Stimulated activated CD8-positive, alpha-beta memory T cell treated with anti-CD3 and anti-CD28 coated beads, Interleukin-7, amount 100 ng/mL, for 48 hours (primary cell): ENCODE data around the gene SDC4.

ENCODE experiments used
- DNase-seq, 2 donors: peaks; one replicate each; pipeline ENCODE4 v3.0.0-alpha.2; 2020; ENCODE audit warnings: low read depth in 1 of 2; ENCODE audit errors: extremely low read depth in 1 of 2

The SDC4 gene

DNA sequence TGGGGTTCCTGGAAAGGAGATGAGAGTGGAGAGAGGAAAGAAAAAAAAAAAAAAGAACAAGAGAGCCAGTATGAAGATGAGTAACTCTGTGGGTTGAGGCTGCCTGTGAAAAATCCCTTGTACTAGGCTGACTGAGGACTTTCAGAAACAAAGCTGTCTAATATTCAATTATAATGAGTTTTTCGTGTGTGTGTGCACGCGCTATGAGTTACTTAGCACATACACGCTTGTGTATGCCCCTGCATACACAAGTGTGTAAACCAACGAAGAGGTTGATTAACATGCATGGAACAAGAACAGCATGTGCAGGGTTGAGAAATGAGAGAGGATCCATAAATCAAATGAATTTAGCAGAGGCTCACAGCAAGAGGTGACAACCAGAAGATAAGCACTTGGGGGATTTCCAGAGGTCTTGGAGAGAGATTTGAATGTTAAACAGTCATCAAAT, 46.4 kb downstream of the SDC4 start:
- no peak for DNase-seq

- peak in 1 of 2 donors; percentile 53 for DNase-seq
These were observed 47.3 kb downstream of the SDC4 start for GRCh38 chr20:45300961-45301360.

- DNase-seq: no peak
These were observed 48.4 kb downstream of the SDC4 start for GRCh38 chr20:45299786-45300185.

DNA sequence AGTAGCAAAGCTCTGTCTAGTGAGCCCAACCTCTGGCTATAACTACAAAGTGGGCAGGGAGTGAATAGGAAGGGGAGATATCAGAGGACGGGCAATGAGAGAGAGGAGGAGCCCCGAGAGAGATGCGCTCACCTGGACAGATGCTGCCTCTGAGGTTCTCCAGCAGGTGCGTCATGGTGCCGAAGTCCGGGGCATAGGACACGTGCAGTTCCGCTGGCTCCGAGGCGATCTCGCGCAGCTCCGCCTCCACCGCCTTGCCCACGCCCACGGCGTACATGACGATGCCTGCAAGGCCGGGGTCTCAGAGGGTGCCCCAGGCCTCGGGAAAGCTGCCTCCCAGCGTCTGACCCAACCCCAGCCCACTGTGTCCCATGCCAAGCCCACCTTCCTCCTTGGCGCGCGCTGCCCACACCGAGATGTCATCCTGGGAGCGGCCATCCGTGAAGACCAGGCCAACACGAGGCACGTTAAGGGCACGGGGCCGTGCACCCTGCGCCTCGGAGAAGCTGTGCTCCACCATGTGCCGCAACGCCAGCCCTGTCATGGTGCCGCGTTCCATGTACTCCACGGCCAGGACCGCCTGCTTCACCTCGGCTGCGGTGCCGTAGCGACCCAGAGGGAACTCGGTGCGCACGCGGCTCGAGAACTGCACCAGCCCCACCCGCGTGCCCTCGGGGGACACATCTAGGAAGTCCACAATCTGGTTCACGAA, 50.3 kb downstream of the SDC4 start:
- no peak for DNase-seq

- no peak for DNase-seq
These were observed 53.6 kb downstream of the SDC4 start for GRCh38 chr20:45294659-45295058.

DNA sequence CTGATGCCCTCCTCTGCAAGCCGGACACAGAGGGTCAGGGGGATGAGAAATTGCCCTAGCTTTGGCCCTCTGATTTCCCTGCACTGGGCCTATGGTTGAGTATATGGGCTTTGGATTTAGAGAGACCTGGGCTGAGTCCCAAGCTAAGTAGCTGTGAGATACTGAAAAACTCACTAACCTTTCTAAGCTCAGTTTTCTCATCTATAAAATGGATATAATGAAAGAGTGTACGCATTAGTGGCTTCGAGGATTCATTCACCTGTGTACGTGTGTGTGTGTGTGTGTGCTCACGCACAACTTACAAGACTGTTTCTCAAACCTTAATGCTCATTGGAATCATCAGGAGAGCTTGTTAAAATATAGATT, 54.2 kb downstream of the SDC4 start:
- no peak for DNase-seq

DNA sequence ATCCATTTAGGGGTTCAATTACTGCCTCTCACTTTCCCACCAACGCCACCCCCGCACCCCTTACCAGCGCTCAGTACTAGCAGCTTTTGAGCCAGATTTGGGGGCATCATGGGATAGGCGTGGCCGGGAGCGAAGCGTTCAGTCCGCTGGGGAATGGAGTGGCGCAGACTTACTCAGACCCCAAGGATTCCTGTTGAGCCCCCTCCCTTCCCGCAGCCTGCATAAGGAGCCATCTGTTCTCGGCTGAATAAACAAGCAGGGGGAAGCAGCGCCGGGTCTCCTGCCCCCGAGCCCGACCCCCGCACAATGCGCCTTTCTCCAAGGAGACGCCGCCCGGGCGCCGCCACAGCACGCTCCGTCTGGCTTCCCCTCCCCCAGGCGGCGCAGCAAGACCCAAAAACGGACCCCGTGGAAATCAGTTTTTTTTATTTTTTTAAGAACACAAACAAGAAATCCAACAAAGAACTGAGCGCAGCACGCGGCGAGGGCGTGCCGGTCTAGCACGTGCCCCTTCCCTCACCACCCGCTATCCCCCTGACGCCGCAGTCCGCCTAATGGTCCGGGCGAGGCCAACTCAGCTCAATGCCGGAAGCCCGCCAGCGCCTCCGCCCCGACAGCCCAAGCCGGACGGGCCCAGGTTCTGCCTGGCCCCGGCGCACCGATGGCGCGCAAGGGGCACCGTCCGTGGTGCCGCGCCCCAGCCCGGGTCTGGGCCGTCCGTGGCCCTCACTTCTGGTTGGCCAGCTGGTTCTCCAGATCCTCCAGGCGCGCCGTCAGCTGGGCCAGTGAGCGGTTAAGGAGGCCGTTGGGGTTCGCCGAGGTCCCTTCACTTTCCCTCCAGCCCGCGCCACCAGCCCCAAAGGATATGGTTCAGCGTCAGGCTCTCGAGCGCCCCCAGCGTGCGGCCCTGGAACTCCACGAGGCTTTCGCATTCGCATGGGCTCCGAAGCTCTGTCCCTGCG, 54.9 kb downstream of the SDC4 start:
- DNase-seq: peak; percentile 61 to 67

DNA sequence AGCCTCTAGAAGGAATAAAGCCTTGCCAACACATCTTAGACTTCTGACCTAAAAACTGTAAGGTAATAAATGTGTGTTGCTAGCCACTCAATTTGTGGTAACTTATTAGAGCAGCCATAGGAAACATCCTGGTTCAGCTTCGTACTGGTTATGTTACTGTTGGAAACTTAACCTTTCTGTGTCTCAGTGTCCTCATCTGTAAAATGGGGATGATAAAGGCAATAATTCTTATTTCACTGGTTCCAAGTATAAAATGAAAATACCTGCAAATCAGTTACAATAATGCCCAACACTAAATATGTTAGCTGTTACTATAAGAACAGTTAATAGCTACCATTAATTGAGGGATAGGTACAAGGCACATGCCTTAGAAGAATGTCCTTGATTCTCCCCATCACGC, 55.9 kb downstream of the SDC4 start:
- DNase-seq: no peak

- no peak for DNase-seq
These were observed 56.7 kb downstream of the SDC4 start for GRCh38 chr20:45291526-45291925.

GRCh38 chr20:45290677-45291355, 57.4 kb downstream of the SDC4 start:
- DNase-seq: peak in 1 of 2 donors; percentile 40

GRCh38 chr20:45289942-45290676, 58.1 kb downstream of the SDC4 start:
- DNase-seq: no peak

DNA sequence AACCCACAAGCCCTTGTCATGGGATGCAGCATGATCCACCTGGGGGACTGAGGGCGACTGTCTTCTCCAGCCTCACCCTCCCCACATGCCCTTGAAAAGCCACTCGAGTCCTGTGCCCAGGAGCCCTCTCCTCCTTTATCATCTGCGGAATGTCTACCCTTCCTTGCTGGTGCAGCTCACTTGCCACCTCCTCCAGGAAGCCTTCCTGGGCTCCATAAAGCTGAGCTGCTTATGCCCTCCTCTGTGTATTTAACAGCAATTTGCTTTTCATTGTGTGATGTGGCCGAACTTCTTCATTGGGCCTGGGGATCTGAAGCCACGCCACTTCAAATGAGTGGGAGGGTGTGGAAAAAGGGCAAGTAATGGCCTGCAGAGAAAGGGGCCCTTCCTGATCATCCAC, 59.4 kb downstream of the SDC4 start:
- DNase-seq: no peak

DNA sequence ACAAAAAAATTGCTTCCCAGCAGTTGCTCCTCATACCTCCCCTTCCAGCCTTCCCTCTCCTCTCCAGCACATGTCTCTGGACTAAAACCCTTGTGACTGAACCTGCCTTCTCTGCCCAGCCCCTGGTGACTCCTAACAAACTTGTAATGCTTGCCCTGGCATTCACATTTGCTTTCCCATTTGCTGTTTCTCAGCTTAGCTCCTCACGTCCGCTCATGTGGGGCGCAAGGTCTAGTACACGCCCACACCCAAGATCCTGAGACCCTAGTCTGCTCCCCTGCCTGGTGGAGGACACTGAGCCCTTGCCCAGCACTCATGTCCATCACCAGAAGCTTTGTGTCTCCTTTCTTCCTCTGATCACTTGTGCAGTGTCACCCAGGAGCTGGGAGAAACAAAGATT, 59.8 kb downstream of the SDC4 start:
- DNase-seq: no peak

DNA sequence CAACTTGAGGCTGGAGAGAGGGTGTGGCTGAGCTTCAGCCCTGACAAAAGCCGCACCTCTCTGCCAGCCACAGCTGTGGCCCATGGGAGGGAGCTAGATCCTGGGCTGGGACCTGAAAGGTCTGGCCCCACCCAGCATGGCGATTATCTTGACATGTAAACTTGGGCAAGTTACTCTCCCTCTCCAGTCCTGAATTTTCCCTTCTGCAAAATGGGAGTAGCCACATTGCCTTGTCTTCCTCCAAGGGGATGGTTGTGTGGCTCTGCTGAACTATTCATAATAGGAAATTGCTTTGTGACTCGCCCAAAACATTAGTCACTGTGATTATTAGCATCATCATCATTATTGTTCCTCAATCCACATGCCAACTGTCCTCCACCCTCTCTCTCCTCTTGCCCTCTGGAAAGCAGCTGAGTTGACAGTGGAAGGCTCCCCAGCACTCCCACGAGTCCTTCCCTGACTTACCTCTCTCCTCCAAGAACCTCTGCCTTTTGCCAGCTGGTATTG, 64.6 kb downstream of the SDC4 start:
- no peak for DNase-seq

- DNase-seq: no peak
These were observed 65.3 kb downstream of the SDC4 start for GRCh38 chr20:45282700-45283550.

DNA sequence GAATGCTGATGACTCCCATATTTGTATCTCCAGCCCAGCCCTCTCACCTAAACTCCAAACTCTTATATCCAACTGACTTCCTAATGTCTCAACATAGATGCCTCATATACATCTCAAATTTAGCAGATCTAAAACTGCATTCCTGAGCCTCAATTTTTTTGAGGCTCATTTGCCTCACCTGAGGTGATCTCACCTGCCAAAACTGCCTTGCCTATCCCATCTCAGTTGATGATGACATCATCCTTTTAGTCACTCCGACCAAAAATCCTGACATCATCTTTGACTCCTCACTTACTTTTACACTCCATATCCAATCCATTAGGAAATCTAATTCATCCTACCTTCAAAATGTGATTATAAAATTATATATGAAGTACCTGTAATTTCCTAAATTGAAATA, 68.2 kb downstream of the SDC4 start:
- no peak for DNase-seq

- no peak for DNase-seq
These were observed 72.9 kb downstream of the SDC4 start for GRCh38 chr20:45275338-45275737.
